Activated gamma-delta T cell (primary cell): ENCODE data around the gene TTC34.

Experiments used
- DNase-seq: peaks from one replicate; lab custom pipeline; 2025; lab: John Stamatoyannopoulos, UW

TTC34 gene

GRCh38 chr1:2641381-2642130, 159.9 kb downstream of the TTC34 start:
- DNase-seq = no peak

- no peak for DNase-seq
These were observed 160.9 kb downstream of the TTC34 start for GRCh38 chr1:2640626-2641025.

- no peak for DNase-seq
These were observed 161.6 kb downstream of the TTC34 start for GRCh38 chr1:2639607-2640521.

GRCh38 chr1:2639203-2639602, 162.3 kb downstream of the TTC34 start:
- DNase-seq = no peak

GRCh38 chr1:2638466-2639115, 162.9 kb downstream of the TTC34 start:
- no peak for DNase-seq

- no peak for DNase-seq
These were observed 163.9 kb downstream of the TTC34 start for GRCh38 chr1:2637442-2638145.

- no peak for DNase-seq
These were observed 164.8 kb downstream of the TTC34 start for GRCh38 chr1:2636733-2637132.

- DNase-seq = no peak
These were observed 166.0 kb downstream of the TTC34 start for GRCh38 chr1:2635361-2636010.

- DNase-seq = no peak
These were observed 167.5 kb downstream of the TTC34 start for GRCh38 chr1:2633936-2634491.

GRCh38 chr1:2633366-2633935, 168.0 kb downstream of the TTC34 start:
- no peak for DNase-seq

GRCh38 chr1:2632561-2633361, 168.7 kb downstream of the TTC34 start, which contains the start of gene MMEL1:
TSS of gene MMEL1 (minus strand) at chr1:2633016. CDS start at chr1:2629484, 3,532 bp downstream.
- DNase-seq = no peak

- no peak for DNase-seq
These were observed 169.5 kb downstream of the TTC34 start for GRCh38 chr1:2632051-2632430.

GRCh38 chr1:2631136-2632050, 170.1 kb downstream of the TTC34 start:
- no peak for DNase-seq

- DNase-seq = no peak
These were observed 170.9 kb downstream of the TTC34 start for GRCh38 chr1:2630498-2631135.

GRCh38 chr1:2629627-2630497, 171.6 kb downstream of the TTC34 start:
- no peak for DNase-seq

- DNase-seq = no peak
These were observed 172.4 kb downstream of the TTC34 start for GRCh38 chr1:2628933-2629626.
